Transverse colon (tissue), 4 donors: Measurements from ENCODE around the gene FADS6.
"Not testable (repeated sequence)": the region's sequence is repeated elsewhere in the genome, so short reads cannot be mapped to it uniquely, and the experiment has no call there.

Experiments
- EP300 ChIP-seq: sonication (generic); formaldehyde crosslinking; IDR thresholded peaks from one replicate; pipeline ENCODE4 v1.6.1; 2017; ENCODE audit warnings: antibody characterized with exemption, low read depth
- POLR2A ChIP-seq: fragments of 450-650 bp; IDR thresholded peaks from one replicate; pipeline ENCODE4 v1.6.1; 2016; ENCODE audit warnings: antibody characterized with exemption, mild to moderate bottlenecking, moderate library complexity
- POLR2AphosphoS5 ChIP-seq, 3 donors: sonication (generic); formaldehyde crosslinking; IDR thresholded peaks; one replicate each; pipeline ENCODE4 v1.6.1; 2016; ENCODE audit warnings: antibody characterized with exemption in 3 of 3
- TF ChIP-seq, protein P1 (sequence below), 5 experiments: fragments of 200-600 bp in 3 of 5; fragments of 450-650 bp in 2 of 5; sonication (generic) in 3 of 5; IDR thresholded peaks; 1 replicate in 2 of 5; 2 replicates in 3 of 5; pipeline ENCODE4 v1.5.1; 2016 to 2017; ENCODE audit warnings: antibody characterized with exemption in 5 of 5, inconsistent platforms in 3 of 5, mild to moderate bottlenecking in 2 of 5, moderate library complexity in 1 of 5

DNA sequence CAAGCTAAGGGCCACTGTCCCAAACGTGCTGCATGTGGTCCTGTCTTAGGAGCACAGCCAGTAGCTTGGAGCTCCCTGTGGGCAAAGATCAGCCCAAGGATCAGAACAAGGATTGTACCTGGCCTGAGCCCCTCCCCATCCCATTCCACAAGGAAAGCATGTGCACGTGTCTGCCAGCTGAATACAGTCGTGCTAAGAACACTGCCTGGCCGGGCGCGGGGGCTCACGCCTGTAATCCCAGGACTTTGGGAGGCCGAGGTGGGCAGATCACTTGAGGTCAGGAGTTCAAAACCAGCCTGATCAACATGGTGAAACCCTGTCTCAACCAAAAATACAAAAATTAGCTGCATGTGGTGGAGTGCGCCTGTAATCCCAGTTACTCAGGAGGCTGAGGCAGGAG lies 23.4 kb downstream of the FADS6 start:
- not testable (repeated sequence) for TF ChIP-seq POLR2AphosphoS5 (IDR thresholded peaks at IDR 0.05); EP300; POLR2A
- TF ChIP-seq, protein P1, sequence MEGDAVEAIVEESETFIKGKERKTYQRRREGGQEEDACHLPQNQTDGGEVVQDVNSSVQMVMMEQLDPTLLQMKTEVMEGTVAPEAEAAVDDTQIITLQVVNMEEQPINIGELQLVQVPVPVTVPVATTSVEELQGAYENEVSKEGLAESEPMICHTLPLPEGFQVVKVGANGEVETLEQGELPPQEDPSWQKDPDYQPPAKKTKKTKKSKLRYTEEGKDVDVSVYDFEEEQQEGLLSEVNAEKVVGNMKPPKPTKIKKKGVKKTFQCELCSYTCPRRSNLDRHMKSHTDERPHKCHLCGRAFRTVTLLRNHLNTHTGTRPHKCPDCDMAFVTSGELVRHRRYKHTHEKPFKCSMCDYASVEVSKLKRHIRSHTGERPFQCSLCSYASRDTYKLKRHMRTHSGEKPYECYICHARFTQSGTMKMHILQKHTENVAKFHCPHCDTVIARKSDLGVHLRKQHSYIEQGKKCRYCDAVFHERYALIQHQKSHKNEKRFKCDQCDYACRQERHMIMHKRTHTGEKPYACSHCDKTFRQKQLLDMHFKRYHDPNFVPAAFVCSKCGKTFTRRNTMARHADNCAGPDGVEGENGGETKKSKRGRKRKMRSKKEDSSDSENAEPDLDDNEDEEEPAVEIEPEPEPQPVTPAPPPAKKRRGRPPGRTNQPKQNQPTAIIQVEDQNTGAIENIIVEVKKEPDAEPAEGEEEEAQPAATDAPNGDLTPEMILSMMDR (IDR thresholded peaks at IDR 0.05): not testable (repeated sequence)
